ENCODE results near the gene ERBB4.
"Not testable (repeated sequence)": the region's sequence is repeated elsewhere in the genome, so short reads cannot be mapped to it uniquely, and the experiment has no call there.

Gene ERBB4

DNA sequence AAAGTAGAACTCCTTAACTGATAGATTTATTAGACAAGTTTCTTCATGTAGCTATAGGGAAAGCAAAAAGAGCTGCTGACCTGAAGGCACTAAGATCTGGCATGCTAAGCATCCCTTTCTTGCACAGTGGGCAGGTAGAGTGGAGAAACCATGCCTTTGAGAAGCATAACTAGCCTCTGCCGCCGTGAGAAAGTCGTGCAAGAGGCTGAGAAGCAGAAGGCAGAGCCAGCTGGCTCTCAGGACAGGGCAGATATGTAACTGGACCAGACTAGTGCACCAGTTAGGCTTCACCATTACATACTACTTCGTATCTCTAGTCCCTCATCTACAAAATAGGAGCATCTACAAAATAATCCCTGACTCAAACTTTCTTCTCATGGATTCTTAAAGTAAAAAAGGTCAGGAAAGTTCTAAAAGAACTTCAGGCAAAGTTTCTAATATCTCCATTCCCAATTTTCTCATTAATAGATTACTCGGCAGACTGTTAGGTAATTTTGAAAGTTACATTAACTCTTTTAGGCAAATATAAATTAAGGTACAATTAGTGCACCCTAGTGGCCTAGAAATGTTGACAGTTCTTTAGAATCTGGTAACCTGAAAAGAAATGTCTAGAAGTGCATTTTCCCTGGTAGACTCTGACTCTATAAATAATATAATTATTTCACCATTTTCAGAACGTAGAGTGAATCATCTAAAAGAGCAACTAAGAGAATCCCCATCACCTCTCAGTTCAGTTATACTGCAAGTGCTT is 10.3 kb downstream of the ERBB4 start:
- no peak for DNase-seq (ENCODE audit: low read depth in 1 of 2, low spot score in 1 of 2)

DNA sequence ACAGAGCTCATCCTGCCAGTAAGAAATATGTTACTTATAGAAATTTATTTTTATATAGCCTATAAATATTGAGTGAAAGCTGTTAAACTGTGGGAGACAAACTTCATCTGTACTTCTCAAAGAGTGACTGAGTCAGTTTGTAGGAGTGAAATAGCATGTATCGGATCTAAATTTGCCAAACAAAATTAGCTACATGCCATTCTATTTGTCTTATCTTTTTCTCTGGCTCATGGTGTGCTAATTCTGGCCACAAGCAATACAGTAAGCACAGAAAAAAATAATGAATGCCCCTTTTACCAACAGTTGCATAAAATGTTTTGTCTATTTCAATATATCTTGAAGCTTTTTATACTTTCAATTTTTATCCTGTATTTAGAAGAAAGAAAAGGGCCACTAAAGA is 12.5 kb downstream of the ERBB4 start:
- no peak for DNase-seq (ENCODE audit: low read depth in 1 of 2, low spot score in 1 of 2)

DNA sequence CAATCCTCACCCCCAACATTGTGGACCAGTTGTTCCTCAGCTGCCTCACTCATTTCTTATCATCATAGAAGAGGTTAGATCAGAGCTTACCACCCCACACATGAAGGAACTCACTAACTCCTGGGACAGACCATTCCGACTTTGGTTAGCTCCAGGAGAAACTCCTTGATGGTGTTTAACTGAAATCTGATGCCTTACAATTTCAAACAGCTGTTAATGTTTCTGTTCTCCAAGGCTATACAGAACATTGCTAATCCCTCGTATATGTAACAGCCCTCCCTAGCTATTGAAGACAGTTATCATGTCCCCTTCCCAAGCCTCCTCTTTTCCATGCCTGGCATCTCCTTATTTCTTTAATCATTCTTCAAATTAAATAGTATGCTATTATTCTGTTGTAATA is 14.8 kb downstream of the ERBB4 start:
- DNase-seq (ENCODE audit: low read depth in 1 of 2, low spot score in 1 of 2) = no peak

DNA sequence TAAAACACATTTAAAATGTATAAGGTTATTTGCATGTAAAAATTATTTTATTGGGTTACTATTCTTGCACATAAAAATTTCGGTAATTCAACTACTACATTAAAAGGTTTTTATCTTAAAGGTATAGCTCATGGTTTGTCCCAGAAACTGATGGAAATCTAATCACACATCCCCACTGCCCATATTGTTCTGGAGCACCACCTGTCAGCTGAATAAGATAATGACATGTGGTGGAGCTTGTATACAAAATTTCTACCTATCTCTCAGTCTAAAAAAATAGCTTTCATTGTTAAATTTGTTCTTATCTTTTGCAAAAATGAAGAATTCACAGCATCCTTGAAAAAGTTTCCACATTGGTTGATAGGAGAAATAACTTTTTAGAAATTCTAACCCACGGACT is 18.3 kb downstream of the ERBB4 start:
- DNase-seq (ENCODE audit: low read depth in 1 of 2, low spot score in 1 of 2) = no peak

DNA sequence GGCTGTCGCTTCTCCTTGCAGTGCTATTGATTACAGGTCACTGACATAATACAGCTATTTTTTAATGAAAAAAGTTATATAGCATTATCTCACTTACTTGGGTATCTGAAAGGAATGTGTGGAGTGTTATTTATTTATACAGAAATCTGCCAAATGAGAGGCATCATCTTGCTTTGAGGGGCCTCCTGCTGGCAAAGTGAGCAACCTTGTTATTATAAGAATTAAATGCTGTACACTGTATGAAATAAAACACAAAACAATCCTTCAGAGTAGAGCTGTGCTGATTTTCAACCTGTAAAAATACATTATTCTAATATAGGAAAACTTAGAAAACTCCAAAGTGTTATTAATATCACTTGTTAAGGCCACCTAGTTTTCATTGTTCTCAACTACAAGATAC is 20.9 kb downstream of the ERBB4 start:
- DNase-seq (ENCODE audit: low read depth in 1 of 2, low spot score in 1 of 2) = no peak

DNA sequence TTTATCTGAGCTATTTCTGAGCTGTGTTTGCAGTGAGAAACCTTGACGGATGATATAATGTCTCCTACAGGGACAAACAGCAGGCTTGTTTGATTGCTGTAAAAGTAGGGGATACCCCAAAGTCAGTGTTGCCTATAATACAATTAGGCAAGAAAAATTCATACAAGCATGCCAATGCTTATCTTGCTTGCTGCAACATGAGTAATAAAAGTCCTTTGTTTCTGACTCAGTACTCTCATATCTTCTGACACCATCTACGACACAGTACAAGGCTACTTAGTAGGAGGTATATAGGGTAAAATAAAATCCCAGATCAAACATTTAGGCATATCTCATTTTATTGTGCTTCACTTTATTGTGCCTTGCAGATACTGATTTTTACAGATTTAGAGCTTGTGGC is 33.0 kb downstream of the ERBB4 start:
- no peak for DNase-seq (ENCODE audit: low read depth in 1 of 2, low spot score in 1 of 2)

DNA sequence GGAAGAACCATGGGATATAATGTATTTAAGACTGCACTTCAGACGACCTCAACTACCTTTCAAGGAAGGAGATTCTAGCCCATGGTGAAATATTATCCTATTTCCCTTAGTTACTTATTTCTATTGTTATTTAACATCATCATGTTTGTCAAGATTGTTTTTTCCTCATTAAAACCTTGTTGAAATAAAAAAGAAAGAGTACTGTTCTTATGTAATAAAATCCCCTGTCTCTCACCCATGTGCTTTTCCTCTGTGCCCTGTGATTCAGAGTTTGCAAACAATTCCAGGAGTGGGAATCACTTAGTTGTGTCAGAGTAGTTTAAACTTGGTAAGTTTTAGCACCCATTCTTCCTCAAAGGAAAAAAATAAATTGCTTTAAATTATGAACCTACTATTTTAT is 43.6 kb downstream of the ERBB4 start:
- DNase-seq (ENCODE audit: low read depth in 1 of 2, low spot score in 1 of 2) = no peak

DNA sequence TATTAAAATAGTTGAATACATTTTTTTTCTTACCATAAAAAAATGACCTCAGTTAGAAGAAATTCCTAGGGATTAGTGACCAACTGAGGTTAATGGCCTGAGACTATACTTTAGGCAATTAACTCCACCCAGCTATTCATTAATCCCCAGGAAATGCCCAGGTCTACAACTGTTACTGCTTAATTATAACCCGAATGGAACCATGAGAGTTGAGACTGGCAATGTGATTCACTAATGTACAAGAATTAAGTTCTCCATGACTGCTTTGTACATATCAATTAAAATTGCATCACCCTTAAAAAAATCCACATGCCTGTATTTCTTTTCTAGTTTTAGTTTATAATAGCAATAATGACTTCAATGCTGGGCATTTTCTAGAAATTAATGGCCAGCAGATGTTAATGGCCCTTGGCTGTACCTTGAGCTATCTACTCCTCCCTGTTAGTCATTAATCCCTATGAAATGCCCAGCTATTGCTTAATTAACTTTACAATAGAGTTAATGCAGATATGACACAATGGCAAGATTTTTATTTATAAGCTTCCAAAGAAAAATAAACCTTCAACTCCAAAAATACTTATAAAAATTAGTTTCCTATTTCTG is 44.1 kb downstream of the ERBB4 start:
- DNase-seq (ENCODE audit: low read depth in 1 of 2, low spot score in 1 of 2) = no peak

DNA sequence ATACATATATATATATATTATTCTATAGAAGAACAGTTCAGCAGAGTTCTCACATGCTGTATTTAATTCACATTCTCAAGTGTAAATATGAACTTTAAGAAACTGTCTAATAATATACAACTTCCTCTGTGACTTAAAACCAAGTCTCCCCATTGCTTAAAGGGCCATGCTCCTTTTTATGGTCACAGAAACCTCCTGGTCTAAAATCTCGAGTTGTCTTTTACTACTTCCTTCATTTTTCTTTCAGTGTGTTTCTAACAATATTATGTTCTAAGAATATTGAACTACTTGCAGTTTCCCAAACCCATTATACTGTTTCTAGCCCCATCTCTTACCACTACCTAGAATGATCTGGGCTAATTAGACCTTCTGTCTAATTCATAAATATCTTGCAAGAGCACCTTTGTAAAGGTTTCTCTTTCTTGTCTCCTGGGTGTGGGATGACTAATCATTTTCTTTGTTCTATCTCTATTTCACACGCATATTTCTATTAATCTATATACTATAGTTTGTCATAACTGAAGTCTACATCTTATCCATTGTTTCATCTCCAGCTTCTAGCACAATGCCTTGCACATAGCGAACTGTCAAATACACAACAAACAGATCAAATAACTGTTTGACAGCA is 48.8 kb downstream of the ERBB4 start:
- no peak for DNase-seq (ENCODE audit: low read depth in 1 of 2, low spot score in 1 of 2)

DNA sequence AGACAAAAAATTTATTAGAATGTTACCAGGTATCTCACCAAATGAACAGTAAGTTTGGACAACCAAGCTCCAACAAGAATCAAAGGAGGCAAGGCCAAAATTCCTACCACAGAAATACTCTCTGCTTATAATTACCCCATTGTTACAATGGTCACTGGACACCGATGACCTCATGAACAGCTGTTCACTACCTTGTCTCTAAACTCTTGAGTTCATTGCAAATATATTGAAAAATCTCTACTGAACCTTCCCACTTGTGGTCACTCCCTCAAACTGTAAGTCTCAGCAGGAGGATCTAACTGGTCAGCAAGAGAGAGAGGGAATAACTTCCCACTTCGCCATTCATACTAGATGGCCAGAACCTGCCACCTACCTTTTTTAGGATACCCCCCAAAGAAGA is 50.0 kb downstream of the ERBB4 start:
- DNase-seq (ENCODE audit: low read depth in 1 of 2, low spot score in 1 of 2) = no peak

DNA sequence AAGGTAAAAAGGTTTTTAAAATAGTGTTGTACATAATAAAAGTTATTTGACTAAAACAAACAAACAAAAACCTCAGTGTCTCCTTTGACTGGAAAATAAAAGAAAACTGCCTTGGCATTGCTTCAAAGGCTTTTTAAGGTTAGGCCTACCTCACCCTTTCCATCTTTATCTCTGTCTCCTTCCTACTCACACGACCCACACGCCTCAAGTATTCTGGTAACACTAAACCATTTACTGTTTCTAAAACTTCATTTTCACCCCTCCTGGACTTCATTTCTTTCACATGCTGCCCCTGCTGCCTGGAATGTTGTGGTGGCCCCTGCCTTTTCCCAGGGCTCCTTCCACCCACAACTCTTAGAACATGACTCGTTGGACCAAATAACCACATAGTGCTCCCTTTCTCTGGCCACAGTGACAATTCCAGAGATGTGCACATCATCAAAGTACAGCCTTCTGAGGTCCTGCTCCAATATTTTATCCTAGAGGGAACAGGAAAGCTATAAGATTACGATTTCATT is 54.0 kb downstream of the ERBB4 start:
- no peak for DNase-seq (ENCODE audit: low read depth in 1 of 2, low spot score in 1 of 2)

DNA sequence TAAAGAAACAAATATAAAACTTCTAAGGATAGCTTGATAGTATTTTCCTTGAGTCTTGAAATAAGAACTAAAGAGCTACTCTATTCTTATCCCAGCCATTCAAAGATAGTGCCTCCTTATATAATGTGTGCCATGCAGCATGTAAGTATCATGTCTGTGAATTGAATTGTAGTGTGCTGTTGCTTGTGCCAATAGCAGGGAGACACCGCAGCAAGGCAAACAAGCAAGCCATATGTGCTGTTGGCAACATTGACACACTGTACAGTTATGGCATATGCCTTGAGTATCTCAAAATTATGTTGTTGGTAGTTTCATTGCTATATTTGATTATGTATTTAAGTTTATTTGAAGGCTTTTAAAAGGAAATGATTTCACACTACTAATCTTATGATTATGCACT is 58.2 kb downstream of the ERBB4 start:
- no peak for DNase-seq (ENCODE audit: low read depth in 1 of 2, low spot score in 1 of 2)

DNA sequence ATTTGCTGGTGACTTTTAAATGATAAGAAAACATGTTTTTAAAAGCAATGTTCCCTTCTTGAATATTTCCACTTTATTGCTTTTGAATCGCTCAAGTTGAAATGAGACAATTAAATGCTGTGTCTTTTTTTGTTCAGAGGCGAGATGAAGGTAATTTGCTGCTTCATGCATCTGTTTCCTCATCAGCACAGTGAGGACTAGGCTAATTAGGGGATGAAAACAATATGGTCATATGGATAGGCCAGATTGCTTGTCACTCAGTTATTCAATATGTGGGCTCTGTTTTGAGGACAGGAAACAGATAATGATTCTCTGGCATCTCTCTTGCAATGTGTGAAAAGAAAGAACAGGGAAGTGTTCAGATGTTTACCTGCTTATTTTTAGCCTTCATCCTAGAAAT is 61.0 kb downstream of the ERBB4 start:
- no peak for DNase-seq (ENCODE audit: low read depth in 1 of 2, low spot score in 1 of 2)

DNA sequence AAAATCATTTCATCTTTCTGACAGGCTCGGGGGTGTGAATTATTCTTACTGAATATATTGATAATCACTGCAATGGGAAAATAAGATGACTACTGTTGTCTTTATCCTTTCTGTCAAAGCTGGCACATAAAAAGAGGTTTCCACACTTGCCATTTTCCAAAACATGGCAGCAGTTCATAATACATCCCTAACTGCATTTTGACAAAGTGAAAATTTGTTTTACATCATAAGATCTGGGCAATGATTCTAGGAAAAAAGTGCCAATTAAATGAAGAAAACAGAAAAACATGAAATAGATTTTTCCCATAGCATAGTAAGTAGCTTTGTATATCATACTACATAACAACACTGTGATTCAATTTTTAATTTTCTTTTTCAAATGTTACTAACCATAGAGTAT is 65.4 kb downstream of the ERBB4 start:
- no peak for DNase-seq (ENCODE audit: low read depth in 1 of 2, low spot score in 1 of 2)

DNA sequence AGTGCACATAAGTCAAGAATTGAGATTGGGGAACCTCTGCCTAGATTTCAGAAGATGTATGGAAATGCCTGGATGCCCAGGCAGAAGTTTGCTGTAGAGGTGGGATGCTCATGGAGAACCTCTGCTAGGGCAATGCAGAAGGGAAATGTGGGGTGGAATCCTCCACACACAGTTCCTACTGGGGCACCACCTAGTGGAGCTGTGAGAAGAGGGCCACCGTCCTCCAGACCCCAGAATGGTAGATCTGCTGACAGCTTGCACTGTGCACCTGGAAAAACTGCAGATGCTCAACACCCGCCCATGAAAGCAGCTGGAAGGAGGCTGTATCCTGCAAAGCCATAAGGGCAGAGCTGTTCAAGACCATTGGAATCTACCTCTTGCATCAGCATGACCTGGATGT is 71.1 kb downstream of the ERBB4 start:
- not testable (repeated sequence) for DNase-seq (ENCODE audit: low read depth in 1 of 2, low spot score in 1 of 2)

DNA sequence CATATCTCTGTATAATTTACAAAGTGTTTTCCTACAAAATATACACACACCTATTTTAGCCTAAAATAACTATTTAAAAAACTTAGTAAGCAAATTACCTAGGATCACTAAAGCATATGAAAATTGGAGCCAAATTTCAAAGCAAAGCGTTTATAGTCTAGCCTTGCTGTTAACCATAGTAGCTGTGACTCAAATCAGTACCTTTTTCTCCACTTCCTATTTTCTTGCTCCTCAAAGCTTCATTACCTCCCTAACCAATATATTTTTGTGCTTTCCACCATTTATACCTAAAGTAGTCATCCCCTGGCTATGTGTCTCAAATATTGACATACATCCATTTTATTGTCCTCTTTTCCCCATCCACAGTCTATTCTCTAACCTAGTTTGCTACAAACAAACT is 73.1 kb downstream of the ERBB4 start:
- no peak for DNase-seq (ENCODE audit: low read depth in 1 of 2, low spot score in 1 of 2)

DNA sequence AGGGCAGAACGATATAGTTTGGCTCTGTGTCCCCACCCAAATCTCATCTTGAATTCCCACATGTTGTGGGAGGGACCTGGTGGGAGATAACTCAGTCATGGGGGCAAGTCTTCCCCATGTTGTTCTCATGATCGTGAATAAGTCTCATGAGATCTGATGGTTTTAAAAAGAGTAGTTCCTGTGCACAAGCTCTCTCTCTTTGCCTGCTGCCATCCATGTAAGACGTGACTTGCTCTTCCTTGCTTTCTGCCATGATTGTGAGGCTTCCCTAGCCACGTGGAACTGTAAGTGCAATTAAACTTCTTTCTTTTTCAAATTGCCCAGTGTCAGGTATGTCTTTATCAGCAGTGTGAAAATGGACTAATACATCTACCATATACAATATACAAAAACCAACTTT is 76.9 kb downstream of the ERBB4 start:
- not testable (repeated sequence) for DNase-seq (ENCODE audit: low read depth in 1 of 2, low spot score in 1 of 2)

DNA sequence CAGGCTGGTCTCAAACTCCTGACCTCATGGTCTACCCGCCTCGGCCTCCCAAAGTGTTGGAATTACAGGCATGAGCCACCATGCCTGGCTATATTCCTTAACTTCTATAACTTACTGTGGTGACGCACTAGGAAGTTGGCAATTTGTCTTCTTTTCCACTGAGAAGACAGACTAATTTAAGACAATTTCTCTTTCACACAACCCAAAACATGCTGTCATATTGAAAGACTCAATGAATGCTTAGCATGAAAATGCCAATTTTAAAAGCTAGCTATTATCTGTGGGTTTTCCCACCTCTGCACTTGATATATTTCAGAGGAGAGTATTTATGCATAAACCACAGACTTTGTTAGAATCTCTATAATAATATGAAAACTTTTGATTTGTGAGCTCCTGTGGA is 84.5 kb downstream of the ERBB4 start:
- no peak for DNase-seq (ENCODE audit: low read depth in 1 of 2, low spot score in 1 of 2)

DNA sequence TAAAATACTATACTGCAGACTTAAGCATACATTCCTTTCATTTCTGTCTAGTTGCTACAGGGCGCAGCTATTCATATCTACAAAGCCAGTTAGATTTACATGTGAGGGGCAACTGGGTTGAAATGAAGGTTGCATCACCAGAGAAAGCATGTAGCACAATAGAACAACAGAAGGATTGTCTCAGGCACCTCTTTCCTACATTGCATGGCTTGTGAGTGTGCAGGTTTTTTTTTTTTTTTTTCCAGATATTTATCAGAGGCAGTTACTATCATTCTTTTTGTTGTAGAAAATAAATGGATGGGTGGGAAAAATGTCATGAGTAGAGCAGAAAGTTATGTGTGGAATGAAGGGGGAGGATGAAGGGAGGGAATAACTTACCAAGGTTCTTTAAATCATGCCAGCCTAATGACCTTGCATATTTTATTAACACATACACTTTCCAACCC is 86.8 kb downstream of the ERBB4 start:
- DNase-seq (ENCODE audit: low read depth in 1 of 2, low spot score in 1 of 2) = no peak

DNA sequence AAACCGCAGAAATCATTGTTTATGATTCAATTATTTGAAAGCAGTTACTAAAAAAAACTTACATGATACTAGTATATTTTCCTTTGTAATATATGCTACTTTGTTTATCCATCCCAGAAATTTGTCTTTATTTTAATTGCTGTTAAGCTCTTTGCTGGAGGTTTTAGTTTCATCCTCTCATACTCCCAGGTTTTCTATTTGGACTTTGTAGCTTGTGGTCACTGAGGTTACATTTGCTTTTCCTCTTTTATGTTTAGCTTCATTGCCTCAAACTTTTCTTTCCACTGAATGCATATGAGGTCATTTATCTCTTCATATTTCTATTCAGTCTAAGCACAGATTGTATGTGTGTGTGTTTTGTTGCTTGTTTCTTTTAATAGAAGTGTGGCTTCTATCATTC is 89.9 kb downstream of the ERBB4 start:
- no peak for DNase-seq (ENCODE audit: low read depth in 1 of 2, low spot score in 1 of 2)

DNA sequence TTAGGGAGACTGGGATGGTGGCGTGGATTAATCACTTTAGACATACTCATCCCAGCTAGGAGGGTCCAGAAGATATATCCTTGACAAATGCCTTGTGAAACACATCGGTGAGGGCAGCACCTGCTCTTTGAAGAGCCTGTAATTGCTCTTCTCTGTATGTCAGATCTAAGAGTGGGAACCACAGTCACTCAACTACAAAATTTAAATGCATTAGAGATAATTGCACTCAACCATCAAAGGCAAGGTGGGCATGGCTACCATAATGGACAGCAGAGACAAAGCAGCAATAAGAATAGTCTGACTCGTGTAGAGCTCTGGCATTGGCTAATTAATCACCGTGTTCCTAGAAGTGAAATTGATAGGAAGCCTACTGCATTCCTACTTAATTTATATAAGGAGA is 96.8 kb downstream of the ERBB4 start:
- no peak for DNase-seq (ENCODE audit: low read depth in 1 of 2, low spot score in 1 of 2)

DNA sequence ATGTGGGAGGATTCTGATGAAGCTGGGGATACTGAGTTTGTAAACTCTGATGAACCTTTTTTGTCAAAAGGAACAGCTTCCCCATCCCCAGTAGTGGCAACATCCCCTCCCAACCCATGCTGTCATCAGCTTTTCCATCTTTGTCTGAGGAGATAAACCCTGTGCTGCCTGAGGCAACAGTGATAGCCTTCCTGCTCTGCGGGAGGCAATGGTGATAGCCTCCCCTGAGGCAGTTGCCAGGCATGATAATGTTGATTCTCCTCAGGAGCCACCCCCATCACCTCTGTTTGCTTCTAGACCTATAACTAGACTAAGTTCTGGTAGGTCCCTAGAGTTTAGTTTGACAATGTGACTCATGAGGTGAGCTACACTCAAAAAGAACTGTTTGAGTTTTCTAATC is 97.5 kb downstream of the ERBB4 start:
- no peak for DNase-seq (ENCODE audit: low read depth in 1 of 2, low spot score in 1 of 2)

All from activated CD4-positive, alpha-beta T cell treated with anti-CD3 and anti-CD28 coated beads, Interleukin-2, amount 50 U/mL, for 24 hours (primary cell).